HG02852 (cell line): ENCODE measurements around the gene PRAMEF12.
"Not testable (repeated sequence)": the region's sequence is repeated elsewhere in the genome, so short reads cannot be mapped to it uniquely, and the experiment has no call there.

ENCODE experiments used
- ATAC-seq: cut with Tn5 transposase; IDR thresholded peaks from one replicate; pipeline ENCODE4 v1.9.1; 2021; ENCODE audit warnings: mild to moderate bottlenecking, moderate library complexity; ENCODE audit not compliant: unreplicated experiment

PRAMEF12 gene

DNA sequence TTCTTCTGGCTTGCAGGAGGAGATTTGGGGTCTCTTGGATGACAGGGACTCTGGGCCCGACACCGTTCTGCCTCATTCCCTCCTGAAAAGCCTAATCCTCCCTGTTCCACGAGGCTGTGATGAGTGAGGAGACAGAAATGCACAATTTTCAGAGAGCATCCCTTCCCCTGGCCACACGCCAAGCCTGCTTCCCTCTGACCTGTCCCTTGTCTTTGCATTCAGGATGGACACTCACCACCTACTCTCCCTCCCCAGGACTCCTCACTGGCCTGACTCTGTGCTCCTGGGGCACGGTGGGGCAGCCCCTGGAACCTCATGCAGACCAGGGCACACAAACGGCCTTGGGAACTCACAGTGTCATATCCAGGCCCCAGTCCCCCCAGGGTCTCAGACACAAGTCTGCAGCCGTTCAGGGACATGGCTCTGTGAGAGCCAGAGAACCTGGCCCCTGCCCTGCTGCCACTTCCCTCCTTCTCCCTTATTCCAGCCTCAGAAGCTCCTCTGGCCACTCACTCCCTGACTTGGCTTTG is 3.5 kb upstream of the PRAMEF12 start:
- no peak for ATAC-seq

DNA sequence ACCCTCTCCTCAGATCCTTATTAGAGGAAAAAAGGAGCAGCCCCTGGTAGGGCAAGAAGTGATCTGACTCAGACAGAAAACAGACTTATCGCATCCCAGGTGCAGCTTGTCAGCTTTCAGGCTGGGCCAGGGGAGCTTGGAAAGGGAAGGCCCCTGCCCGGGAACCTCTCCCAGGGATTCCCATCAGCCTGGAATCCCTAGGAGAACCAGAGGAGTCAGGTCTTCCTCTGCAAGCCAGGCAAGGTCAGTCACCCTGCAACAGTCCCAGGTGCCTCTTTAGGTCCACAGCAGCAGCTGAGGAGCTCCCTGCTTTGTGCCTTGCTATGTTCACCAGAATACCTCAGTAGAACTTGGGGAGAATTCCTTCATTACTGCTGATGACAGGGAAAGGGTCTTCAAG is 2.9 kb upstream of the PRAMEF12 start:
- no peak for ATAC-seq

DNA sequence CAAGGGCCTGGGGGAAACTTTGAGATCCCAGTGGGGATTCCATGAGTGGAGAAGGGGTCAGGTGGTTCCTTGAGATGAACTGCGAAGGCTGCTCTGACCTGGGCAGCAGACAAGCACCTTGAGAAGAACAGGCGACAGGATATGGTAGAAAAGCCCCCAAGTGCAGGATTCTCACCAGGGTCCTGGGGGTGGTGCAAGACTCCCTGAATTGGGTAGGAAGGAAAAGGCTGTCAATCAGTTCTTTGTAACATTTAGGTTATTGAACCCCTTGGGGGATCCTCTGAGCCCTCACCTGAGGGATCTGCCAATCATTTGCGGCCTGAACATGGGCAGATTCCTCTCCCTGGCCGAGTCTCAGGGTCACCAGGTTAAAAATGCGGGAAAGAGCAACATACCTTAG is 2.4 kb upstream of the PRAMEF12 start:
- no peak for ATAC-seq

DNA sequence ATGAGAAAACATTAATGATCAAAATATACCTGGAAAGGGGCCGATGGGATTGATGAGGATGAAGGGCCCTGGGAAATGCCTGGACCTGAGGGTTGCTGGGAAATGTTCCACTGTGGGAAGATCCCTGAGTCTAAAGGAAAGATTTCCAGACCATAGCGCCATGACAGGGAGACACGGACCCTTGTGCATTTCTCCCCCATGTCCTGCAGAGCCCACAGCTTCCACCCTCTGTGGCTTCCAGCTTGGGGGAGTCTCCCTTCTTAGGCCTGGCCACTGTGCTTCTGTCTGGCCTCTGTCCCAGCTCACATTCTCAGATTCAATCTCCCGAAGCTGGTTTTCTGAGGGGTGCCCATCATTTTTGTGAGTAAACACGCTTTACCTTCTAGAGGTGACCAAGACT is 1.0 kb upstream of the PRAMEF12 start:
- no peak for ATAC-seq

DNA sequence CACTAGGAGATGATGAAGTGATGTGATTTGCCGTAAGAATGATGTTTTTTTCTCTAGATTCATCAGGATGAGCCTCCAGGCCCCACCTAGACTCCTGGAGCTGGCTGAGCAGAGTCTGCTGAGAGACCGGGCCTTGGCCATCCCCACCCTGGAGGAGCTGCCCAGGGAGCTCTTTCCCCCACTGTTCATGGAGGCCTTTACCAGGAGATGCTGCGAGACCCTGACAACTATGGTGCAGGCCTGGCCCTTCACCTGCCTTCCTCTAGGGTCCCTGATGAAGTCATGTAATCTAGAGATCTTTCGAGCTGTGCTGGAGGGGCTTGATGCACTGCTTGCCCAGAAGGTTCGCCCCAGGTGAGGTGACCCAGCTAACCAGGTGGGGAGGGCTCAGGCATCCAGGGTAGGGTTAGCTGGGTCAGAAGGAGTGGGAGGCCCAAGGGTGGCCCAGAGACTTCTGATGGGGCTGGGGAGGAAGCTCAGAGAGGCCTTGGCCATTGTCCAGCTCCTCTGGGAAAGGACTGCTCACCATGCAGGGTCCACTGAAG is 1.3 kb downstream of the PRAMEF12 start:
- no peak for ATAC-seq

DNA sequence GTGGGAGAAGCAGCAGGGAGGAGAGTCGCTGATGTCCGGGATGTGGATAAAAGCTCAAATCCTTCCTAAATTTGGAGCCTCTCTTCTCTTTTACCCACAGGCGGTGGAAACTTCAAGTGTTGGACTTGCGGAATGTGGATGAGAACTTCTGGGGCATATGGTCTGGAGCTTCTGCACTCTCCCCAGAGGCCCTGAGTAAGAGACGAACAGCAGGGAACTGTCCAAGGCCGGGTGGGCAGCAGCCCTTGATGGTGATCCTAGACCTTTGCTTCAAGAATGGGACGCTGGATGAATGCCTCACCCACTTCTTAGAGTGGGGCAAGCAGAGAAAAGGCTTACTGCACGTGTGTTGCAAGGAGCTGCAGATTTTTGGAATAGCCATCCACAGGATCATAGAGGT is 1.9 kb downstream of the PRAMEF12 start:
- ATAC-seq = no peak

DNA sequence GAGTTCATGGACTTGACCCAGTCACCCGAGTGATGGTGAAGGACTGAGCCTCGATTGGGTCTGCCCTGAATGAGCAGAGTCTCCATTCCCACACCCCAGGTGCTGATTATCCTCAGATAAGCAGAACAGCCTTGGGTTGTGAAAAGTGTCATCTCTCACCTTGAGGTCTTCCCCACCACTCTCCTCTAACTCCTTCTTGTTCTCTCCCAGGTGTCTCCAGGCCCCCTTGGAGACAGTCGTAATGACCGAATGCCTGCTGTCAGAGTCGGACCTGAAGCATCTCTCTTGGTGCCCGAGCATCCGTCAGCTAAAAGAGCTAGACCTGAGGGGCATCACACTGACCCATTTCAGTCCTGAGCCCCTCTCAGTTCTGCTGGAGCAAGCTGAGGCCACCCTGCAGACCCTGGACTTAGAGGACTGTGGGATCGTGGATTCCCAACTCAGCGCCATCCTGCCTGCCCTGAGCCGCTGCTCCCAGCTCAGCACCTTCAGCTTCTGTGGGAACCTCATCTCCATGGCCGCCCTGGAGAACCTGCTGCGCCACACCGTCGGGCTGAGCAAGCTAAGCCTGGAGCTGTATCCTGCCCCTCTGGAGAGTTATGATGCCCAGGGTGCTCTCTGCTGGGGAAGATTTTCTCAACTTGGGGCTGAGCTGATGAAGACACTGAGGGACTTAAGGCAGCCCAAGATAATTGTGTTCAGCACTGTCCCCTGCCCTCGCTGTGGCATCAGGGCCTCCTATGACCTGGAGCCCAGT is 3.4 kb downstream of the PRAMEF12 start:
- ATAC-seq = no peak

DNA sequence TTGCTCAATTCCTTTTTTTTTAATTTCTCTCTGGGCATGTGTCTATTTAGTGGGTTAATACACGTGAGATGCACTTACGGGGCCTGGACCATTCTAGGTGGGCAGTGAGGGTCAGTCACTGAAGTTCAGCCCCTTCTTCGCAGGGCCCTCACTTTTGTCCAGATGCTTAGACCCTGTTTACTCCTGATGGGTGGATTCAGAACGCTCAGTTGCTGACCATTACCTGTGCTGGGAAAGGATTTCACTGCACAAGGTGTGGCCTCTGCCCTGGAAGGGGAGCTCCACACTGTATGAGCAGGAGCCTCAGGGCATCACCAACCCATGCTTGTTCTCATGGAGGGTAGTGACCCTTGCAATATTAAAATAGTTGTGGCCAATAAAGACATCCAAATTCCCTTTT is 4.5 kb downstream of the PRAMEF12 start:
- ATAC-seq = no peak

DNA sequence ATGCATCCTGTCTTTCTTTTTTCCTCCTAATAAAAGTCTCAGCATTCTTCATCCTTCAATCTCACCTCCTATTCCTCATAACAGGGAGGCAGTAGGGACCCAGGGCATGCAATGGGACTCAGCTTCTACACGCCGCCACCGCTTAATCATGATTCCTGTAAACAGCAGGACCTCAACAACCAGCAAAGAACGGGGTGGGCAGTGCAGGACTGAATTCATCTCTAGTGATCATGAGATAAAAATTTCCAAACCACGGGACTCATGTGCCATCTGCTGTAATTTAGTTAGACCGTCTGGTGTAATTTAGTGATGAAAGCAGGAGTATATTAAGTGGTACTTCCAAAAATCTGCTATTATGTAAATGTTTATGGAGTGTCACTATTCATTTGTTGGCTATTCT is 5.4 kb downstream of the PRAMEF12 start:
- ATAC-seq = no peak

DNA sequence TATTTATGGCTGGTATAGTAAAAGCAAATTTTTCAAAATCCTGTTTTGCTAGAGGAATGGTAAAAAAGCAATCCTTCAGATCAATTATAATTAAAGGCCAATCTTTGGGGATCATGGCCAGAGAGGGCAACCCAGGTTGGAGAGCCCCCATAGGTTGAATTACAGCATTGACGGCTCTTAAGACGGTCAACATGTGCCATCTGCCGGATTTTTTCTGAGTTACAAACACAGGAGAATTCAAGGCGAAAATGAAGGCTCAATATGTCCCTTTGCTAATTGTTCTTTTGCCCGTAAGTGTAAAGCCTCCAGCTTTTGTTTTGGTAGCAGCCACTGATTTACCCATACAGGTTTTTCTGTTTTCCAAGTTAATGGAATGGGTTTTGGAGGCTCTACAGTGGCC is 8.0 kb downstream of the PRAMEF12 start:
- not testable (repeated sequence) for ATAC-seq

DNA sequence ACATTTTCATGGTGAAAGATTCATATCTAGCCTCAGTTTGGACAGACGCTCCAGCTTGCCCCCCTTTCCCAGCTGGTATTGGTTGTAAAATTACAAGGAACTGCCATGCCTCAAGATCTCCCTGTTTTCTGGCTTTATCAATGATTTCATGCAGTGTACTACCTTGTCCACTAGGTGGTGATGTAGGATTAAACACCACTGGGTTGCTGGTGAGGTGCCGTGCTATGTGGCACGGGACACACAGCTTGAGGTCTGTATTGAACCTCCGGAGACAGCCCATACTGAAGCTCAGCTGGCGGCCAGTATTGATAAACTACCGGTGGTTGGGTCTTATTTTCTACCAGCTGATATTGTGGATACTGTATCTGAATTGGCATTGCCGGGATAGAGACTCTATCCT is 10.2 kb downstream of the PRAMEF12 start:
- ATAC-seq = not testable (repeated sequence)

DNA sequence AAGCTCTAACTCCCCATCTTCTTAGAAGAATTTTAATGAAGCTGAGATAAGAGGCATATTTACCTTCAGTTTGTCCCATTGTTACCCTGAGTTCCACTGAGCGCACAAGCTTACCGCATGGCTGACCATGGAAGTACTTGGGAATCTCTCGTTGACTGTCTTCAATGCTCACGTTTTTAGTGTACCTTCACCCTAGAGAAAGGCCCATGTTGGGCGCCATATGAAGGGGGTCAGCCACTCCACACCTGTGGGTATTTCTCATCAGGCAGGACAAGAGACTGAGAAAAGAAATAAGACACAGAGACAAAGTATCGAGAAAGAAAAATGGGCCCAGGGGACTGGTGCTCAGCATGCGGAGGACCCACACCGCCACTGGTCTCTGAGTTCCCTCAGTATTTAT is 11.2 kb downstream of the PRAMEF12 start:
- not testable (repeated sequence) for ATAC-seq

DNA sequence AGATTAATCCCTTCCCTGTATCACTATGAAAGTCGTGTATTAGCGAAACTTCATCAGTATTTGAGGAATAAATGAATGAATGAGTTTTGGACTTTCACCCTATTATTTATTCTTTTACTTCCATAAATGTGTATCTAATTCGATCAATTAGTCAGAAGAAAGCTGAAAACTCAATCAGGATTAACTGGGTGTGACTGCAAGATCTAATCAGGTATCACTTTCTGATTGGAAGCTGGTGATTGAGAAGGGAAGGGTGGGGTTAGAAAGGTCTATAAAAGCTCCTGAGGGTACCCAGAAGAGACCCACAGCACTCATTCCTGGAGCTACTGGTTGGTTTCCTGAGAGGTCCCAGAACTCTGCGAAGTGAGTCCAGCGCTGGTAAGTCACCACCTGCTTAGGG is 17.6 kb downstream of the PRAMEF12 start, which contains the start of gene PRAMEF1:
PRAMEF1 (plus strand) TSS at position 301 of the 400 bp plus-strand sequence. CDS start 1,831 bp downstream, outside the sequence.
- not testable (repeated sequence) for ATAC-seq

DNA sequence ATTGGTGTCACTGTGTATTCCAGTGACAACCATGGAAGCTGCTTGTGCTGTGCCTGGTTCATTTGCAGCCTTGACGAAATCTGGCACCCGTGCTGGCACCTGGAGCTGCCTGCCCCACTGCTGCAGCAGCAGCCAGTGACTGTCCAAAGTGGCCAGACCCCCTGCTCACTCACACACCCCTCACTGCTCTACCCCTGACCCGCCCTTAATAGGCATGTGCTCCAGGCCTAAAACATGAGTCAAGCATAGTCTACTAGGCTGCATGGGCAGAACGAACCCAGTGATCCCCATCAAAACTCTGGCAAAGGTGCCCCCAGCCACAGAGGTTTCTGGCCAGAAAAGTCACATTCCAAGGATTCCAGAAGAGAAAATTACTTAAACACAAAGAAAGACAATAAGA is 25.4 kb downstream of the PRAMEF12 start:
- ATAC-seq = no peak

DNA sequence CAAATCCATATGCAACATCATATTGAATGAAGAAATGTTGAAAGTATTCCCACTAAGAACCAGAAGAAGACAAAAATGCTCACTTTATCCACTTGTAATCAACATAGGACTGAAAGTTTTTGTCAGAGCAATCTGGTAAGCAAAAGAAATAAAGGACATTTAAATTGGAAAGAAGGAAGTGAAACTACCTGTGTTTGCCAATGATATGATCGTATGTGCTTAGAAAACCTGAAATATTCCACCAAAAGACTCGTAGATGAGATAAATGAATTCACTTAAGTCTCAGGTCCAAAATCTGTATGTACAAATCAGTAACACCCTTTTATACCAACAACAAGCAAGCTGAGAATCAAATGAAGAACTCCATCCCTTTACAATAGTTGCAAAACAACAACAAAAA is 26.2 kb downstream of the PRAMEF12 start:
- no peak for ATAC-seq

DNA sequence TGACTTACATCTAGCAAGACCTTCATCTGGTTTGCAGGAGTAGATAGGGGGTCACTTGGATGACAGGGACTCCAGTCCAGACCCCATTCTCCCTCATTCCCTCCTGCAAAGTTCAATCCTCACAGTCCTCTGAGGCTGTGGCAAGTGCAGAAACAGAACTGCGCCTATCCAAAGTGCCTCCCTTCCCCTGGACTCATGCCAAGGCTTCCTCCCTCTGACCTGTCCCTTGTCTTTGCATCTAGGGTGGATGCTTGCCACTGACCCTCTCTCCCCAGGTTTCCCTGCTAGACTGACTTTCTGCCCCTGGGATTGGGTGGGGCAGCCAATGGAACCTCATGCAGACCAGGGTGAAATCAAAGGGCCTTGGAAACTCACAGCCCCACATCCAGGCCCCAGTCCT is 36.4 kb downstream of the PRAMEF12 start:
- ATAC-seq = no peak

DNA sequence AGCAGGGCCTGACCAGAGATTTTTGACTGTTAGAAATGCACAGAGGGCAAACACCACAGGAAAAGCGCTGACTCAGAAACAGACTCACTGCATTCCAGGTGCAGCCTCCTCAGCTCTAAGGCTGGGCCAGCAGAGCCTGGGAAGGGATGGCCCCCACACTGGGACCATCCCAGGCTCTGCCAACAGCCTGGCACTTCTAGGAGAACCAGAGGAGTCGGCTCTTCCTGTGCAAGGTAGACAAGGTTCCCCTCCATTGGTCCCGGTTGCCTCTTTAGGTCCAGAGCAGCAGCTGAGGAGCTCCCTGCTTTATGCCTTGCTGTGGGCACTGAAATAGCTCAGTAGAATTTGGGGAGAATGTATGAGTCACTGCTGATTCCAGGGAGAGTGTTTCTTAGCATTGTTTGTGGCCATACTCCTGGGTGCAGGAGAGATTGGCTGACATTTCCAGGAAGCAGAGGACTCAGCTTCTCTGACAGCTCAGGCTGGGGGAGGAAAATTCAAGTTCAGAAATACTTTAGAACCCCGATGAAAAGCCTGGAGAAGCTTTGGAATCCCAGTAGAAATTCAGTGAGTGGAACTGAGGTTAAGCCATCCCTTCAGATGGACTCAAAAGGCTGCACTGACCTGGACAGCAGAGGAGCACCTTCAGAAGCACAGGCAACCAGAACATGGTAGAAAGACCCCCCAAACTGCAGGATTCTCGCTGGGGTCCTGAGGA is 37.3 kb downstream of the PRAMEF12 start:
- no peak for ATAC-seq

DNA sequence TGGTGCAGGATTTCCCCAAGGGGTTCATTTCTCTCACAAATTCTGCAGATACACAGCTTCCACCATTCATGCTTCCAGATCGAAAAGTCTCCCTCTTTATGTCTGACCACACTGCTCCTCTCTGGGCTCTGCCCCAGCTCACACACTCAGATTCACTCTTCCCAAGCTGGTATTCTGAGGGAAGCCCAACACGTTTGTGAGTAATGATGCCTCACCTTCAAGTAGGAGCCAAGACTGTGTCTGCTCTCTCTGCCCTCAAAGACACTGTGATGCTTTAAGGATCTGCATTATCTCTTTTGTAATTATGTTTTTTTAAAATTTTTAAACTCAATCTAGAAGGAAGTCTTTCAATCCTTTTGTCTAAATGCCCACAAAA is 37.9 kb downstream of the PRAMEF12 start:
- ATAC-seq = no peak

DNA sequence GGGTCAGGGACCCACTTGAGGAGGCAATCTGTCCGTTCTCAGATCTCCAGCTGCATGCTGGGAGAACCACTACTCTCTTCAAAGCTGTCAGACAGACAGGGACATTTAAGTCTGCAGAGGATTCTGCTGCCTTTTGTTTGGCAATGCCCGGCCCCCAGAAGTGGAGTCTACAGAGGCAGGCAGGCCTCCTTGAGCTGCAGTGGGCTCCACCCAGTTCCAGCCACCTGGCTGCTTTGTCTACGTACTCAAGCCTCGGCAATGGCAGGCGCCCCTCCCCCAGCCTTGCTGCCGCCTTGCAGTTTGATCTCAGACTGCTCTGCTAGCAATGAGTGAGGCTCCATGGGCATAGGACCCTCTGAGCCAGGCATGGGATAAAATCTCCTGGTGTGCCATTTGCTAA is 45.5 kb downstream of the PRAMEF12 start:
- not testable (repeated sequence) for ATAC-seq
